DMS53 treated with DMSO at 0.1 percent for 48 hours (cell line): ENCODE measurements around the gene GP1BA.
"Not testable (repeated sequence)": the region's sequence is repeated elsewhere in the genome, so short reads cannot be mapped to it uniquely, and the experiment has no call there.

ENCODE experiments used
- DNase-seq: peaks from one replicate; lab custom pipeline; 2025; ENCODE audit not compliant: unreplicated experiment; lab: John Stamatoyannopoulos, UW

GP1BA gene

DNA sequence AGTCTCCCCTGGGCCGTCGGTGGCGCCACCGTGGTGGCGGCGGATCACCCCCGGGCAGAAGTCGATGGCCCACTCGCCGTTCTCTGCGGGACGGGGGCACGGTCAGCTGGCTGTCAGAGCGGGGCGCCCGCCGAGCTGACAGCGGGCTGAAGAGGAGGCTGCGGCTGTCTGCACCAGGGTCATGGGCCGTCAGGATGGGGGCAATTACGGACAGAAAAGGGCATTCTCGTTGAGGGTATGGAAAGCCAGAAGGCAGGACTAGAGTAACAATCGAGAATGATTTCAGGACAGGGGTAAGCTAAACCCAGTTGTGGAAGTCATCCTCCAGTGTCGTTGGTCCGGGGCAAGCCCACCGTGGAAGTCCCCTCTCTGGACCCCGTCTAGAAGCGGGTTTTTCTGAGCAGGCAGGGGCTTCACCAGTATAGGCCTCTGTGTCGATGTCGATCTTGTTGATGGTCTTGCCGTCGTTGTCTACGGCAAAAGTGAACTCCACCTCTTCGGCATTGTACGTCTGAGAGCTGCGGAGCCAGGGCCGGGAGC lies 30.9 kb upstream of the GP1BA start:
- DNase-seq = no peak

- DNase-seq = no peak
These were observed 30.3 kb upstream of the GP1BA start for GRCh38 chr17:4901648-4902344.

DNA sequence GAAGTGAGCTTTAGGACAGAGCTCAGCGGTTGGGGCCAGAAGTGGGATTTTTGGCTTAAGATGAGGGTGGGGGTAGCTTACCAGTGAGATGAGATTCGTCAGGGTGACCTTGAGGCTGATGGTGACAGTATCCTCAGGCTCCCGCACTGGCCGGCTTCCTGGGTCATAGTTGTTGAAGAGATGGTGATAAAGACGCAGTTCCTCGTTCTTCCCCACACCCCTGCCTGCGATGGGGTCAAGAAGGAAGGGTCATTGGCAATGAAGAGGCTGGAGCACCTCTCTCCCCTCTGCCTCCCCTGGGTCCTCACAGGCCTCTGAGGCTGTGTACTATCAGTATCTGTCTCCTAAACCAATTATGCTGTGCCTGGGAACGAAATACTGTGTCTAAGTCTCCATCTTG lies 29.5 kb upstream of the GP1BA start:
- no peak for DNase-seq

- peak; percentile 50 for DNase-seq
These were observed 28.8 kb upstream of the GP1BA start, which contains the start of gene CHRNE for GRCh38 chr17:4903051-4903818. TSS of gene CHRNE (minus strand) at chr17:4903098. CDS start at chr17:4903063, 35 bp downstream.

DNA sequence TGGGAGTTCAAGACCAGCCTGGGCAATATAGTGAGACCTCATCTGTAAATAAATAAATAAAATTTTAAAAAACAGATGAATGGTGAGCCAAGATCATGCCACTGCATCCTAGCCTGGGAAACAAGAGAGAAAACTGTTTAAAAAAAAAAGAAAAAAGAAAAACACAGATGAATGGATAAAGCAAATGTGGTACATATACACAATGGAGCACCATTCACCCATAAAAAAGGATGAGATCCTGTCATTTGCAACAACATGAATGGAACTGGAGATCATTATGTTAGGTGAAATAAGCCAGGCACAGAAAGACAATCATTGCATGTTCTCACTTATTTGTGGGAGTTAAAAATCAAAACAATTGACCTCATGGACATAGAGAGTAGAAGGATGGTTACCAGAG lies 25.4 kb upstream of the GP1BA start:
- DNase-seq = not testable (repeated sequence)

DNA sequence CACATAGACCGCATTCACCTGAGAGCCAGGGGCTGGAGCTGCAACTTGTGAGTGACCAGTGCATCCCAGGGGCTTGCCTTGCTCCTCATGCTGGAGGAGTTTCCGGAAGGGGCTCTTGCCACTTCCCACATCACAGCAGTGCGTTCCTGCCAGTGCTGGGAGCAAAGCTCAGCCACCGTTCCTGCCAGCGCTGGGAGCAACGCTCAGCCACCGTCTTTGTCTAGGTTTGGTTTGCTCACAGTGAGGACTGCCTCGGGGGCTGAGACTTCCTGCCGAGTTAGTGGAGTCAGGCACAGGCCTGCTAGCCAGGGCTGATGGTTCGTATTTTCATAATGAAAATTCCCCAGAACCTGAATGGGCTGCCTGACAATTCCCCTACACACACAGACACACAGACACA lies 23.8 kb upstream of the GP1BA start:
- DNase-seq = no peak

- DNase-seq = peak; percentile 81
These were observed 23.2 kb upstream of the GP1BA start for GRCh38 chr17:4908711-4909496.

- no peak for DNase-seq
These were observed 18.1 kb upstream of the GP1BA start for GRCh38 chr17:4913994-4914393.

DNA sequence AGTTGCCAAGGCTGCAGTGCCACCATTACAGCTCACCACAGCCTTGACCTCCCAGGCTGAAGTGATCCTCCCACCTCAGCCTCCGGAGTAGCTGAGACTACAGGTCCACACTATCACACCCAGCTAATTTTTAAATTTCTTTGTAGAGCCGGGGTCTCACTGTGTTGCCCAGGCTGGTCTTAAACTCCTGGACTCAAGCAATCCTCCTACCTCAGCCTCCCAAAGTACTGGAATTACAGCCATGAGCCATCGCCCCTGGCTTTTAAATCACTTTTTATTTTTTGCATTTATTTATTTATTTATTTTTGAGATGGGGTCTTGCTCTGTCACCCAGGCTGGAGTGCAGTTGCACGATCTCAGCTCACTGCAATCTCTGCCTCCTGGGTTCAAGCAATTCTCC lies 17.5 kb upstream of the GP1BA start:
- not testable (repeated sequence) for DNase-seq

GRCh38 chr17:4919511-4920047 lies 12.5 kb upstream of the GP1BA start:
- no peak for DNase-seq

DNA sequence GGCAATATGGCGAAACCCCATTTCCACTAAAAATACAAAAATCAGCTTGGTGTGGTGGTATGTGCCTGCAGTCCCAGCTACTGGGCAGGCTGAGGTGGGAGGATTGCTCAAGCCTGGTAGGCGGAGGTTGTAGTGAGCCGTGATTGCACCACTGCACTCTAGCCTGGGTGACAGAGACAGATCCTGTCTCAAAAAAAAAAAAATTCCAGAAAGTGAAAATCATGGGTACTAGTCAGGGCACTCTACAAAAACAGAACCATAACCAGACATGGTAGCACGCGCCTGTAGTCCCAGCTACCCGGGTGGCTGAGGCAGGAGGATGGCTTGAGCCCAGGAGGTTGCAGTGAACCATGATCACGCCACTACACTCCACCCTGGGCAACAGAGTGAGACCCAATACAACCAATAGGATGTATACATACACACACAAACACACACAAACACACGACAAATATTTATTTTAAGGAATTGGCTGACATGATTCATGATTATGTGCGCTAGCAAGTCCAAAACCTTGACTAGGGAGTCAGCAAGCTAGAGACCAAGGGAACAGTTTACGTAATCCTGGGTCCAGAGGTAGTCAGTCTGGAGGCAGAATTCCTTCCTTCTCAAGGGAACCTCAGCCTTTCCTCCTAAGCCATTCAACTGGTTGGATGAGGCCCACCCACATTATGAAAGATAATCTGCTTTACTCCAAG lies 11.6 kb upstream of the GP1BA start:
- no peak for DNase-seq

GRCh38 chr17:4921320-4921719 lies 10.8 kb upstream of the GP1BA start:
- DNase-seq = no peak

- DNase-seq = not testable (repeated sequence)
These were observed 5.3 kb upstream of the GP1BA start for GRCh38 chr17:4926577-4927335.

DNA sequence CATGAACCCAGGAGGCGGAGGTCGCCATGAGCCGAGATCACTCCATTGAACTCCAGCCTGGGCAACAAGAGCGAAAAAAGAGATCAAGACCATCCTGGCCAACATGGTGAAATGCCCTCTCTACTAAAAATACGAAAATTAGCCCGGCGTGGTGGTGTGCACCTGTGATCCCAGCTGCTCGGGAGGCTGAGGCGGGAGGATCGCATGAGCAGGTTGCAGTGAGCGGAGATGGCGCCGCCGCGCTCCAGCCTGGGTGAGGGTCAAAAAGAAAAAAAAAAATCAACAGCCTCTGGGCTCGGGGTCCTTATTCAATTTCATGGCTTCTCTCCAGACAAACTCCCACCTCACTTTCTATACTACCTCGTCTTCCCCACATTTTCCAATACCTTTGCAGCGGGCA lies 3.2 kb upstream of the GP1BA start:
- no peak for DNase-seq

- DNase-seq = no peak
These were observed 679 bp downstream of the GP1BA start for GRCh38 chr17:4932756-4933155.

- no peak for DNase-seq
These were observed 1.6 kb downstream of the GP1BA start for GRCh38 chr17:4933646-4934045.

DNA sequence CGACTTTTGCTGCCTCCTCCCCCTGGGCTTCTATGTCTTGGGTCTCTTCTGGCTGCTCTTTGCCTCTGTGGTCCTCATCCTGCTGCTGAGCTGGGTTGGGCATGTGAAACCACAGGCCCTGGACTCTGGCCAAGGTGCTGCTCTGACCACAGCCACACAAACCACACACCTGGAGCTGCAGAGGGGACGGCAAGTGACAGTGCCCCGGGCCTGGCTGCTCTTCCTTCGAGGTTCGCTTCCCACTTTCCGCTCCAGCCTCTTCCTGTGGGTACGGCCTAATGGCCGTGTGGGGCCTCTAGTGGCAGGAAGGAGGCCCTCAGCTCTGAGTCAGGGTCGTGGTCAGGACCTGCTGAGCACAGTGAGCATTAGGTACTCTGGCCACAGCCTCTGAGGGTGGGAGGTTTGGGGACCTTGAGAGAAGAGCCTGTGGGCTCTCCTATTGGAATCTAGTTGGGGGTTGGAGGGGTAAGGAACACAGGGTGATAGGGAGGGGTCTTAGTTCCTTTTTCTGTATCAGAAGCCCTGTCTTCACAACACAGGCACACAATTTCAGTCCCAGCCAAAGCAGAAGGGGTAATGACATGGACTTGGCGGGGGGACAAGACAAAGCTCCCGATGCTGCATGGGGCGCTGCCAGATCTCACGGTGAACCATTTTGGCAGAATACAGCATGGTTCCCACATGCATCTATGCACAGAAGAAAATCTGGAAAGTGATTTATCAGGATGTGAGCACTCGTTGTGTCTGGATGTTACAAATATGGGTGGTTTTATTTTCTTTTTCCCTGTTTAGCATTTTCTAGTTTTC lies 2.3 kb downstream of the GP1BA start:
- no peak for DNase-seq

GRCh38 chr17:4935650-4936049 lies 3.6 kb downstream of the GP1BA start:
- DNase-seq = no peak

GRCh38 chr17:4936436-4936835 lies 4.4 kb downstream of the GP1BA start:
- no peak for DNase-seq
